GM12872 (cell line): ENCODE measurements around the gene FAM117A.

Experiments used
- CTCF ChIP-seq: IDR thresholded peaks from 3 replicates; pipeline ENCODE4 v1.5.1; 2011; ENCODE audit warnings: low read depth, mild to moderate bottlenecking, low read length, moderate library complexity; ENCODE audit not compliant: insufficient read depth

FAM117A gene

DNA sequence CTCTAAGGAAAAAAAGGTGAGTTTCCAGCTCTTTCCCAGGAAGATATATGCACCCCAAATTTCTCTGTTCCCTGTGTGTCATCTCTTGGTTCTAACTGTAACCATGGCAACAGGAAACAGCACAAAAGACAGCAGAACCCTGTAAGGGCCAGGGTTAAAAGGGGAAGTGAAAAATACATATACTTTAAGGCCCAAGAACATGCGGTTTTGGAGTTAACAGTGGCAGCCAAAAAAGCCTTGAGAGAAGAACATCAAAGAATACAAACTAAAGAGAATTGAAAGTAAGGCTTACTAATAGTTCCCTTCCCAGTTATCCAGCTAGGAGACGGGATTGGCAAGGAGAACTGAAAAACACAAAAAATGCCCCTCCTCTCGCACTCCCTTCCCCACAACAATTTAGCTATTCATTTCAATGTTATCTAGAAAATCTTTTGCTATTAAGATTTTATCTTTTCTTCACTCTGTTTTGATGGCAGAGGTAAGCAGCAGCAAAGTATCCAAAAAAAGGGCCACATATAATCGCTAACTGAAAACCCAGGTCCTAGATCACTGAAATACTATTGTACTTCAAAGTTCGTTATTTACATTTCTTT lies 87.6 kb downstream of the FAM117A start:
- no peak for TF ChIP-seq CTCF

GRCh38 chr17:49674507-49674906 lies 89.4 kb downstream of the FAM117A start:
- no peak for TF ChIP-seq CTCF

DNA sequence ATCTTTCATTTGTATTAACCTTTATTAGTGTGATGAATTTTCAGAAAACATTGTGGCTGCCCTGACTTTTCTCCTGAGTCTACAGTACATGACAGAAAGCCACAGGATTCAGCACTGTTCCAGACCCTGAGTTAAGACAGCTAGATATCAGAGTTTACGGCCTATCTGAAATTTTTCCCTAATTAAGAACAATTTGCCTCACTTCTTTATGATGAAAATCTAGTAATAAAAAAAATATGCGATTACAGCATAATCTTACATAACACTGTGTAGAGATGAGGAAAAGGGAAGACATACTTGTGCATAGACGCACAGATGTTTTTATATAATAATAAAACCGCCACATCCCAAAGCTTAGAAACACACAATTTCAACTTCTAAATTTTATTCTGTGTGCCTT lies 93.3 kb downstream of the FAM117A start:
- no peak for TF ChIP-seq CTCF

DNA sequence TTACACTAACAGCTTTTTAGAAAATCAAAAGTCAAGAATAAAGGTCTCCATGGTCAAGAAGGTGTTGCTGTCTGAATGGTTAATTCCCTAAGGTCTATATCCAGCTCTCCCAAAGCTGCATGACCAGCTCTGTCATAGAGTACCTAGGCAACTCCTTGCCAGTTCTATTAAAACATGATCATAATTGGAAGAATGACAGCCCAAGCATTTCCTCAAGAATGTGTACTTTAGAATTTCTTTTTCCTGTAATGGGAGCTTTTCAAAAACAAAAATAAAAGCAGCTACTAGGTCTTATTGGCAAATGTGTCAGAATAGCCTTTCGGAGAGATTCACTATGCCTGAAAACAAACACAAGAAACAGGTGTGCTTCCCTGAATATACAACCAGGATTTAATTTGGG lies 93.9 kb downstream of the FAM117A start:
- TF ChIP-seq CTCF, result no peak

GRCh38 chr17:49667854-49668253 lies 96.1 kb downstream of the FAM117A start:
- no peak for TF ChIP-seq CTCF

GRCh38 chr17:49664706-49665211 lies 99.2 kb downstream of the FAM117A start:
- no peak for TF ChIP-seq CTCF
